CD4-positive, alpha-beta T cell treated with Interferon alpha-2 for 1 hour (primary cell): ENCODE results near the gene LRFN5.
"Not testable (repeated sequence)": the region's sequence is repeated elsewhere in the genome, so short reads cannot be mapped to it uniquely, and the experiment has no call there.

Experiments
- DNase-seq, 2 donors: peaks; one replicate each; pipeline ENCODE4 v3.0.0-alpha.2; 2020 to 2022

Gene LRFN5

GRCh38 chr14:41636492-41637392, 30.1 kb downstream of the LRFN5 start:
- DNase-seq: no peak

GRCh38 chr14:41641690-41642089, 35.0 kb downstream of the LRFN5 start:
- no peak for DNase-seq

GRCh38 chr14:41642367-41642766, 35.7 kb downstream of the LRFN5 start:
- no peak for DNase-seq

GRCh38 chr14:41642789-41643188, 36.1 kb downstream of the LRFN5 start:
- DNase-seq: no peak

GRCh38 chr14:41644606-41645005, 37.9 kb downstream of the LRFN5 start:
- DNase-seq: no peak

GRCh38 chr14:41650802-41651201, 44.1 kb downstream of the LRFN5 start:
- DNase-seq: no peak

- DNase-seq: no peak
These were observed 47.5 kb downstream of the LRFN5 start for GRCh38 chr14:41654196-41654595.

GRCh38 chr14:41662780-41663472, 56.2 kb downstream of the LRFN5 start:
- DNase-seq: no peak

- no peak for DNase-seq
These were observed 56.8 kb downstream of the LRFN5 start for GRCh38 chr14:41663473-41663850.

- no peak for DNase-seq
These were observed 59.6 kb downstream of the LRFN5 start for GRCh38 chr14:41666301-41666700.

GRCh38 chr14:41668356-41668755, 61.7 kb downstream of the LRFN5 start:
- DNase-seq: no peak

- DNase-seq: not testable (repeated sequence)
These were observed 66.9 kb downstream of the LRFN5 start for GRCh38 chr14:41673601-41674000.

GRCh38 chr14:41674511-41674971, 67.9 kb downstream of the LRFN5 start:
- not testable (repeated sequence) for DNase-seq

GRCh38 chr14:41699486-41699885, 92.8 kb downstream of the LRFN5 start:
- no peak for DNase-seq

- DNase-seq: no peak
These were observed 111.9 kb downstream of the LRFN5 start for GRCh38 chr14:41718477-41719166.

GRCh38 chr14:41739203-41739602, 132.5 kb downstream of the LRFN5 start:
- DNase-seq: no peak

- no peak for DNase-seq
These were observed 136.5 kb downstream of the LRFN5 start for GRCh38 chr14:41743140-41743539.

- DNase-seq: peak in 1 of 2 donors; percentile 59
These were observed 142.8 kb downstream of the LRFN5 start for GRCh38 chr14:41749429-41749828.

GRCh38 chr14:41750575-41750974, 143.9 kb downstream of the LRFN5 start:
- peak in 1 of 2 donors; percentile 4 for DNase-seq

GRCh38 chr14:41758011-41758665, 151.5 kb downstream of the LRFN5 start:
- DNase-seq: no peak

- no peak for DNase-seq
These were observed 154.5 kb downstream of the LRFN5 start for GRCh38 chr14:41761204-41761603.

GRCh38 chr14:41766772-41767171, 160.1 kb downstream of the LRFN5 start:
- no peak for DNase-seq
